Stimulated activated CD8-positive, alpha-beta memory T cell treated with anti-CD3 and anti-CD28 coated beads, Interleukin-4, amount 100 ng/mL, for 1 hour (primary cell): Measurements from ENCODE around the gene GPRC6A.

Experiments used
- DNase-seq, 2 donors: peaks; one replicate each; pipeline ENCODE4 v3.0.0-alpha.2; 2020; ENCODE audit warnings: low read depth in 2 of 2, low spot score in 1 of 2

The GPRC6A gene

DNA sequence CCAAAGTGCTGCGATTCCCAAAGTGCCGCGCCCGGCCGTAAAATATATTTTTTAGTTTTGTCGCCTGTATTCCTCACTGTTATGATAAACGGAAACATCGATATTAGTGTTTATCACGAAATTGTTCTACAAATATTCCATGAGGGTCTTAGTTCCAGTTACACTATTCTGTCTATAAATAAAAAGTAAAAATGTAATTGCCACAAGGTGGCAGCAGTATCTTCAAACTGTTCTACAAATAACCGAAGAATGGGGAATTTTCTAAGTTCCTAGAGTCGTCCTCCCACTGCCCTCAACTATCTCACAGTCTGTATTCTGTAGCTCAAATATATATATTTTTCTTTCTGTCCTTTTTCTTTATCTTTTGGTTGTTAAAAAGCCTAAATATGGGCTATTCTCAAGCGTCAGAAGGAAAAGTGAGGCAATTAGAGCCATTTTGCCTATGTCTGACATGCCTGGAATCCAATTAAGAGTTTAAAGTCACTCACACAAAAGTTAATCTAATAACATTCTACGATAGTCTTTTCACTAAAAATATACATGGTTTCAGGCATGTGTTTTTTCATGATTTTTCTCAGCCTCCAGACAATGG is 49.2 kb downstream of the GPRC6A start:
- no peak for DNase-seq

DNA sequence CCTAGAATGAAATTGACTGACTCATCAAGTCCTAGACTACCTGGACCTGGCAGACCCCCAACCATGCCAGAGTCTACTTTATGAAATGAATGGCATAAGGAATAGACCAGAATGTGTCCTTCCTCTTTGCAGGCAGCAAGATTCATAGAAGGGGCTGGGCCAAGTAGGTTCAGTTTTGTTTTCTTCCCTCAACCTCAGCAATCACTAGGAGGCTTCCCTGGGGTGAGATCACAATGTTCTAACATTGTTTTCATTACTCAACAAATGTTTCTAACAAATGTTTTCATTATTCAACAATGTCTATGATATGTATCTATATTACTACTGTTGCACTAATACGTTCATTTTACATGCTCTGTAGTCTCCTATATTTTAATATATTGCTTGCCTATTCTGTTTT is 55.0 kb downstream of the GPRC6A start:
- no peak for DNase-seq

DNA sequence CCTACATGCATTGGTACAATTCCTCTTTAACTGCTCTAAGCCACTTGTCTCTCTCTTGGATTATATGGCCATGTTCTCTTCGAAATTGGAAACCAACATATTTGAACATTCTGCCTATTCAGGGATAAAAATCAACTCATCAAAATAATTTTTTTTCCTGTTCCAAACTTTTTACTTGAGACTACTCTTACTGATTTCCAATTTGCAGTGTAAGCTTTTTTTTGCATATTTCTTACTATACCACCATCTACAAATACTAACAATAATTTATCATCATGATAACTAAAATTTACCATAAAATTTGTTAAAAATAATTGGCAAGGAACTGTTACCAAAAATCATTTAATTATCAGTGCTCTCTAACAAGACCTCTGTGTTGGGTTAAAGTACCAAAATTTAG is 56.4 kb downstream of the GPRC6A start:
- no peak for DNase-seq

DNA sequence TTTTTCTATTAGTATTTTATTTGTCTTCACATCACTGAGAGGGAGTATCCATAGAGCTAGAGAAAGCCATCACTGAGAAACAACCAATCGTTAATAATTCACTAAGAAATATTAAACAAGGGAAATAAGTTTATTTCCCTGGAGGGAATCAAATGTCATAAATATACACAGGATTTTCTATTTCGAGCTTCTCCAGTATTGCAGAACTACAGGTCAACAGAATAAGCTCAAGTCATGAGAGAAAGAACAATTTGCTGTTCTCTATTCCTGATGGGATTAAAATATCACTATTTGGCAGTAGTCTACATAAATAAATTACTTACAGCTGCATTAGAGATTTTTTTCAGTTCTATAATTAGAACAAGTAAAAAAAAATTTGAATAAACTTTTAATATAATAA is 61.2 kb downstream of the GPRC6A start:
- no peak for DNase-seq

DNA sequence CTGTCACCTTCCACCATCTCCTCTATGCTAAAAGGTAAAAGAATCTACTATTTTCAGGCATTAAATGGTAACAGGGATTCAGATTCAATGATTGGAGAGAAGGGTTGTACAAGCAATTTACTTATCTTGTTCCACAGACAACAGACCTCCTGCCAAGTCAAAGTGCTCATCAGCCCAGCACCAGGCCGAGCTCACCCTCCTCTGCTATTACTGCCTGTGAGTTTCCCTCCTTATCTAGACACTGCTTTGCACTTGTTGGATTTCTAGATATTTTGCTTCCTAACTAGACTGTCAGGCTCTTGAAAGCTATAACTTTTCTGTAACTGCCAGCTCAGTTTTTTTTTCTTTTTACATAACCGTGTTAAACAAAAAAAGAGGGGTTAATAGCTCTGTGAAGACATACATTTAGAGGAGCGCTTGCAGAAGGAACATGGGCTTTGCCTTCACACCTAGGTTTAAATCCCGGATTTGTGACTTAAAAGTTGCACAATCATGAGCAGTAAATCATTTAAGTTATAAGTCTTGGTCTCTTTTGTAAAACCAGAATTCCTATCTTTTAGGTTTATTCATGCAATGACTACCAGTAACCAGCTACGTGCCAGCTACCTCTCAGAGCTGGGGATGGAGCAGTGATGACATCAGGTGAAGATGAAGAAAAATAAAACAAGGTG is 62.2 kb downstream of the GPRC6A start:
- no peak for DNase-seq

DNA sequence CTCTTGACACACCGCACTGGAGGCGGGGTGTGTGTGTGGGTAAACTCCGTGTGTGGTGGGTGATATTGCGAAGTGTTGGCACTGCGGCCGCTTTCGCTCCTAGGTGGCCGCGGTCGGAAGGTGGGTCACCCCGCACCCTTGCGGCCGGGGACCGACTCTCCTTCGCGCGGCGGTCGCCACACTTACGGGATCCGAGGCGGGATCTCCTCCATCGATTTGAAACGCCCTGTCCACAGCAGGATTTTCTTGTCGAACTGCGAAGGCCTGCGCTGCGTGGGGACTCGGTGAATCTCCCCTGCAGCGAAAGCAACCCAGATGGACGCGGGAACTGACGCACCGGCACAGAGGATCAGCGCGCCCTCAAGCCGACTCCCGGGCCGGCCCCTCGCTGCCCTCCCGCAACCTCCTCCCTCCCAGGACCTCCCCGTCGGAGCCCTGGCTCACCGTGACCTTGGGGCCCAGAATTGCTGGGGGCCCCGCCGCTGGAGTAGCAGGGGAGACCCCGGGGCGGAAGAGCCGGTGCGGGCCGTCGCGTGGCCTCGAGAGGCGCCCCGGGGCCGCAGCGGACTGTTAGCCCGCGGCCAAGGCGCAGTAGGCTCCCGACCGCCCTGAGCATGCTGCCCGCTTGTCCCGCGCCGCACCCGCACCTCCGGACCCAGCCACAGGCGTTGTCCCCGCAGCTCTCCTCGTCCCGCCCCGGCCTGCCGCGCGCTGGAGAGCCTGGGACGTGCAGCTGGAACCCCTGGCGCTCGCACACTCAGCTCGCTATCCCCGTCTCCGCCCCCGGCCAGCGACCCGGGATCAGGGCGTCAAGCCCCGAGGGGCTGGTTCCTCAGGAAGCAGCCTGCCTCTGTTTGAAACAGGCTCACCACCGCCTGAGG is 63.7 kb downstream of the GPRC6A start, which contains the start of gene FAM162B:
FAM162B (minus strand) TSS at position 759 of the 881 bp plus-strand sequence; CDS start at position 616, 143 bp downstream.
- DNase-seq: no peak

DNA sequence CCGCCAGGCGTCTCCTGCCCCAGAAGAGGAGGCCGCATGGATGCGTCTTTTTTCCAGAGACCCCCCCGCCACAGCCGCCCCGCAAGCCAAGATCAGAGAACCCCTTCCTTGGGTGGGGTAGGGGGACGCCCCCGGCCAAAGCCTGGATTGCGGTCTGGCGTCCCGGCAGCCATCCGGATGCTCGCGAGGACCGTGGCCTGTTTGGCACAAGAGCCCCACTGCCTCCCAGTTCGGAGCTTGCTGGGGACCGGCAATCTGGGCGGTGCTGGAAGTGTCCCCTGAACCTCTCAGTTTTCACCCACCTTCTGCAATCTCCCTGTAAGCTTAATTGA is 64.3 kb downstream of the GPRC6A start:
- DNase-seq: no peak

DNA sequence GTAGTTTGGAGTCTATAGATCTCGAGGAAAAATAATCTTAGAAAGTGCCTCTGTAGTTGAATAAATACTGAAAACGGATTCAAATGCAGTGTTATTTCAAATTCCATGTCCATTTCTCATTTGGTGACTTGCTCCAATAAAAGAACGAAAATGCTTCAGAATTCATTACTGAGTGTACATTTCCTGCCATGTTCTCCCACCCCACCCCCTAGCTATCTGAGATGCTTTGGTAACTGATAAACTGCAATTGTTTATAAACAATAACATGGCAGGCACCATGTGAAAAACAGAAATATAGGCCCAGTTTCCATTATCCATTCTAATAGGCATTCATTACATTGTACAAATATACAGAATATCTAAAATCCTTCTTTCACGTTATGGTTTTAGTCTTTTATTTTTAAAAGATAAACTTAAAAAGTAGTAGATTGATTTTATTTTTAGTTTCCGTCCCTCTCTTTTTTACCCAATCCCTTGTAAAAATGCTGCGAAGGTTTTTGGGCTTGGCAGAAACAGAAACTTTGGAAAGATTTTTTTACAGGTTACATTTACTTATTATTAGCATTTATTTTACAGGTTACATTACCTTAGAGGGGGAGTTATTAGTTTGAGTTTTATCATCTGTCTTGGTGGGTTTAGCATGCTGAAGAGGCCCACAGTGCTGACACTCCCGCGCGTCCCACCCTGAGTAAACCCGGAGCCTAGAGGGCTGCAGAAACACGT is 64.8 kb downstream of the GPRC6A start:
- DNase-seq: no peak

DNA sequence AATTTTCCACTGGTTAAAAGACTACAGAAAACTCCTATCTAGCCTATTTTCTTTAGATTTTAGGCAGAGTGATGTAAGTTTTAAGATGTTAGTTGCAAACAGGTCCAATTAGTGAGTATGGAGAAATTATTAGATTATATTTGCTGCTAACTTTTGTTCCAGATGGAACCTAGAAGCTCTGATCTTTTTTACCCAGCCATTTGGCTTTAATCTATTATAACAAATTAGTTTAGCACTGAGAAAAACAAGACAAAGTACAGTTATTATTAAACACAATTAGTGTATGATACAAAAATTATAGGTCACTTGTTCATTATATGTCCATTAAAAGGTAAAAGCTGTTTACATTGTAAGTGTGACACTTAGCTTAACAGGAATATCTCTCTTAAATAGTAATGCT is 65.8 kb downstream of the GPRC6A start:
- no peak for DNase-seq

DNA sequence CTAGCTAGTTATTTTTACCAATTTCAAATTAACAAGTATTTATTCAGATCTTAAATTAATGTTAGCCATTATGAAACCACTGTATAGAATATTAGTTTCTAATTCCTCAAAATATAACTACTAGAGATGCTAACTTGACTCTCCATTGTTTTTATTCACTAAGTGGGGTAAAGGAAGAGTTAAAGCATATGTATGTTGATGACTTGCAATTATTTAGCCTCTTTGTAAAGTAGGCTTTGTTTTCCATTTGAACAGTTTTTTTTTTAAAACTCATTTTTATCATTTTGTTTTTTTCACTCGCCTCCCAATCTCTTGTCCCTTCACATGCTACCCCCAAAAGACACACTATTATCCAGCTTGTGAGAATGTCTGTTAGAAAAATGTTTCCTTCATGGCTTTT is 66.6 kb downstream of the GPRC6A start:
- DNase-seq: no peak

DNA sequence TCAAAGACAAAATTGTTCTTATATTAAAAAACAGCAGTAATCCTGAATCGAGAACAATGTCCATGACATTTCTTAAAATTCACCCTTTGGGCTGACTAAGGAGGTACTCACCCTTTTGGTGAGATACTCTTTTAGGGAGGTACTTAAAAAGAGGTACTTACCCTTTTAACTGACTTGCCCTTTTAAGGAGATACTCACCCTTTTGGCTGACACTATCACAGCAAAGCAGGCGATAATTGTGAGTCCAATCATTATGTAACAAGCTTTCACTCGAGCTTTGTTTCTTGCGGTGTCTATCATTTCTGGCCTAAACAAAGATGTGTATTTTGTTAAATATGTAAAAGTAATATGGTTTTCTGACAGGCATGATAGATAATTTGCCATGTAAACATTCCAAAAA is 67.1 kb downstream of the GPRC6A start:
- no peak for DNase-seq

DNA sequence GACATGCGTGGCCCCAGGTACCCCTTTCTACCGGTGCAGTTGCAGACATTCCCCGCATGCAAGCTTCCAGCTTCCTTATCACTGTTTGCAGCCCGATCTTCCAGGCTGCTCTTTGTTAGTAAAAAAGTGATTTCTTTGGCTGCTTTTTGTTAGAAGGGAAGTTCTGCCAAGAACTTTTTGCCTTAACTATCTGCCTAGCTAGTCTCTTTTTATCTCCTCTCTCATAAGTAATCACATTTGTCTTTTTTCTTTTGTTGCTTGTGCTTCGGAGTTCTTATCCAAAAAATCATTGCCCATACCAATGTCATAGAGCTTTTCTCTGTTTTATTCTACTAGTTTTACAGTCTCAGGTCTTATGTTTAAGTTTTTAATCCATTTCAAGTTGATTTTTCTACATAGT is 83.7 kb downstream of the GPRC6A start:
- DNase-seq: no peak
